ENCODE measurements around the gene CALCOCO1. TPM values are rescaled to one million over a fixed set of nuclear protein-coding genes. Genes with fewer than 3 reads are reported as not detected.

The CALCOCO1 gene, protein sequence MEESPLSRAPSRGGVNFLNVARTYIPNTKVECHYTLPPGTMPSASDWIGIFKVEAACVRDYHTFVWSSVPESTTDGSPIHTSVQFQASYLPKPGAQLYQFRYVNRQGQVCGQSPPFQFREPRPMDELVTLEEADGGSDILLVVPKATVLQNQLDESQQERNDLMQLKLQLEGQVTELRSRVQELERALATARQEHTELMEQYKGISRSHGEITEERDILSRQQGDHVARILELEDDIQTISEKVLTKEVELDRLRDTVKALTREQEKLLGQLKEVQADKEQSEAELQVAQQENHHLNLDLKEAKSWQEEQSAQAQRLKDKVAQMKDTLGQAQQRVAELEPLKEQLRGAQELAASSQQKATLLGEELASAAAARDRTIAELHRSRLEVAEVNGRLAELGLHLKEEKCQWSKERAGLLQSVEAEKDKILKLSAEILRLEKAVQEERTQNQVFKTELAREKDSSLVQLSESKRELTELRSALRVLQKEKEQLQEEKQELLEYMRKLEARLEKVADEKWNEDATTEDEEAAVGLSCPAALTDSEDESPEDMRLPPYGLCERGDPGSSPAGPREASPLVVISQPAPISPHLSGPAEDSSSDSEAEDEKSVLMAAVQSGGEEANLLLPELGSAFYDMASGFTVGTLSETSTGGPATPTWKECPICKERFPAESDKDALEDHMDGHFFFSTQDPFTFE
- total RNA-seq (100 to 1,000 TPM in 5 of 7 donors, 10 to 100 TPM in 2; 52.2 to 170 (median 134) TPM), polyA plus RNA-seq (100 to 1,000 TPM; 142 to 202 TPM)
- long read RNA-seq, donor 1, transcript CALCOCO1-218 (15 exons, 2,291 nt): major isoform, 99 of 154 reads
- long read RNA-seq, donor 1, partial matches to known transcripts: 35 of 154 reads
- long read RNA-seq, donor 1, other reads (novel, unspliced or antisense): 18 of 154 reads
- long read RNA-seq, donor 2, transcript CALCOCO1-218 (15 exons, 2,291 nt): major isoform, 8 of 14 reads
- long read RNA-seq, donor 2, partial matches to known transcripts: 6 of 14 reads
- long read RNA-seq, donor 2, other reads (novel, unspliced or antisense): 0 of 14 reads
- long read RNA-seq, donor 3, transcript CALCOCO1-218 (15 exons, 2,291 nt): major isoform, 80 of 151 reads
- long read RNA-seq, donor 3, partial matches to known transcripts: 28 of 151 reads
- long read RNA-seq, donor 3, other reads (novel, unspliced or antisense): 40 of 151 reads

DNA sequence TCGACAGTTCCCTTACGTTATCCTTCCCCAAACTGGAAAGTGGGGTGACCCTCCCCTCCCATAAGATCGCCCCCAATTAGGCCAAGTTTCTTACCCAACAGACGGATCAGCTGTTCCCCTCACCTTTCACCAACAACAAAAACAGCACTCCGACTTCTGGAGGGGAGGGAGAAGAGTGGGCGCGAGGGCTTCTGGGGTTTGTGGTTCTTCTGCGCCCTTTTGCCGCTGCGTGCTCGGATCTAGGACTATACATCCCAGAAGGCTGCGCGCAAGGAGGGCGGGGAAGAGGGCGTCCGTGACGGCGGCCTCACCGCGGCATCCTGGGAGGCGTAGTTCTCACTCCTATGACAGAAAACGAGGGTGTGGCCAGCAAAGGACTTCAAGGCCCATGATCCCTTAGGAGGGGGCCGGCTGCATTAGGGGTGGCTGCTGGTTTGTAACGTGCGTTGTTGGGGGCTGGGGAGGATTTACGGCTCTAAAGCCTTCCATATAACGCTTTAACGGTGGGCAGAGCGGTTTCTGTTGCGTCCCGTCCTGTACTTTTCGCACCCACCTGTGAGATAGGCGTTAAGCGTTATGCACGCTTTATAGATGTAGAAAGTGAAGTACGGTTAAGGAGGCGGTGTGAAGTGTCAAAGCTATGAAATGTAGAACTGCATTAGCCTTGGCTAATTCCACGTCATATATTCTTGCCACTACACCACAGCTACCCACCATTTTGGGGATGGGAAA lies at the start of gene CALCOCO1:
Gene CALCOCO1, minus strand, starts transcription at position 143 of the 732 bp plus-strand sequence. CDS start 2,210 bp downstream, outside the sequence.
- no peaks in the 10 kb centered on the region for H3K36me3 ChIP-seq
- peaks cover 10% of the 10 kb centered on the region for H3K4me1 ChIP-seq (ENCODE audit: insufficient read depth)
- intact Hi-C loops (cut with DNase I): no loop called here
- TF ChIP-seq CTCF (IDR thresholded peaks at IDR 0.05) (no peak), EP300 (IDR thresholded peaks at IDR 0.05) (no peak), POLR2A (IDR thresholded peaks at IDR 0.05) (no peak)
- H3K27ac ChIP-seq: peak within 1 kb of the TSS in 1 of 2 donors; percentile 63
- peak within 1 kb of the TSS; percentile 85 for H3K4me3 ChIP-seq
- no peaks in the 10 kb centered on the region for H3K27me3 ChIP-seq
- no peaks in the 10 kb centered on the region for H3K9me3 ChIP-seq
- 0 to 1% (median 0%) methylated on average over 34 to 38 of the region's 38 CpGs for WGBS, 3 donors
- DNase-seq: peak; percentile 95 to 97 (median 96)

- TF ChIP-seq EP300 (IDR thresholded peaks at IDR 0.05) (no peak), CTCF (IDR thresholded peaks at IDR 0.05) (no peak), POLR2A (IDR thresholded peaks at IDR 0.05) (no peak)
- no peaks in the 10 kb centered on the region for H3K9me3 ChIP-seq
- 89 to 100% (median 98%) methylated on average over 1 of the region's 1 CpG for WGBS, 3 donors
- peaks cover 3% of the 10 kb centered on the region for H3K4me1 ChIP-seq (ENCODE audit: insufficient read depth)
- H3K4me3 ChIP-seq: no peak overlapping the region
- DNase-seq: no peak
- no peaks in the 10 kb centered on the region for H3K36me3 ChIP-seq
- no peaks in the 10 kb centered on the region for H3K27me3 ChIP-seq
- peak overlapping the region in 1 of 2 donors; percentile 34 for H3K27ac ChIP-seq
- intact Hi-C loops (cut with DNase I): no loop called here
Measured at GRCh38 chr12:53776872-53777271, 49.6 kb upstream of the CALCOCO1 start.

DNA sequence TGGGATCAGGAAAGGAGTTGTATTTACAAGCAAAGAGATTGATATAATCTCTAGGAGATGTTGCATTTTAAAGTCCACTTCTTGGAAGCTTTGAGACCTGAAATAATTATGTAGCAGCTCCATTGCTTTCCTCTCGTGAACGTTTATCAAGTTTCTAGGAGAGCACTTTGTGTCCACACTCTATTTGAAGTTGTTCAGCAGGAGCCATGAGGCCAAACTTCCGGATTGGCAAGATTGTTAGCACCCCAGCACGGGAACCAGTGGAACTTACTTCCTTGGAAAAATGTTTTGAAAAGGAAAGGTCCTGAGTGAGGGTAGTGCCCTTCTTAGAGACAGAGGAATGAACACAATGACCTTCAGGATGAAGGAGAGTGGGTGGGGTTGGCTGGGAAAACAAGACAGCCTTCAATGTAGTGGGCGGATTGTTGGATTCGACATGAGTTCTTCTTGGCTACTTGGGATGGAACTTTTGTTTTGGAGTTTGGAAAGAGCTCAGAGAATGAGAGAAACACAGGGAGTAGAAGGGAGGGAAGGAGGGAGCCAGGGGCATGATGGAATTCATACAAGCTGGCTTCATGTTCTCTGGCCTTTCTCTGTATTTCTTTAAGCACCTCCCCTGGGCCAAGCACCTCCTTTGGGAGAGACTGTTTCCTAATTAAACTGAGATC lies 48.4 kb upstream of the CALCOCO1 start:
- H3K27me3 ChIP-seq: no peaks in the 10 kb centered on the region
- H3K27ac ChIP-seq: peak overlapping the region; percentile 2 to 34
- peaks cover 3% of the 10 kb centered on the region for H3K4me1 ChIP-seq (ENCODE audit: insufficient read depth)
- 9 to 12% (median 9%) methylated on average over 6 of the region's 6 CpGs for WGBS, 3 donors
- intact Hi-C loops (cut with DNase I): no loop called here
- no peak overlapping the region for H3K4me3 ChIP-seq
- TF ChIP-seq CTCF (IDR thresholded peaks at IDR 0.05): no peak
- TF ChIP-seq POLR2A (IDR thresholded peaks at IDR 0.05): no peak
- no peak for TF ChIP-seq EP300 (IDR thresholded peaks at IDR 0.05)
- no peaks in the 10 kb centered on the region for H3K36me3 ChIP-seq
- DNase-seq: peak in 4 of 5 donors; percentile 28 to 66 (median 44)
- H3K9me3 ChIP-seq: no peaks in the 10 kb centered on the region
